Smooth muscle cell (in vitro differentiated cells): ENCODE measurements around the gene CLDN22. TPM values are rescaled to one million over a fixed set of nuclear protein-coding genes. Genes with fewer than 3 reads are reported as not detected.

Experiments
- DNase-seq: peaks from one replicate; lab custom pipeline; 2025; ENCODE audit not compliant: unreplicated experiment; lab: John Stamatoyannopoulos, UW
- H2AFZ ChIP-seq: fragments of 200-600 bp; sonication (generic); 2 replicates; pipeline ENCODE4 v1.6.0; 2016; ENCODE audit warnings: antibody characterized with exemption, low read depth, mild to moderate bottlenecking
- H3F3A ChIP-seq: fragments of 200-600 bp; sonication (generic); 2 replicates; pipeline ENCODE4 v1.6.0; 2017; ENCODE audit warnings: antibody characterized with exemption, low read depth
- H3K27ac ChIP-seq: fragments of 200-600 bp; sonication (generic); 2 replicates; pipeline ENCODE4 v1.5.1; 2016; ENCODE audit warnings: low read depth, mild to moderate bottlenecking
- H3K27me3 ChIP-seq: fragments of 200-600 bp; sonication (generic); 2 replicates; pipeline ENCODE4 v1.6.1; 2016; ENCODE audit warnings: low read depth, mild to moderate bottlenecking
- H3K36me3 ChIP-seq: fragments of 200-600 bp; sonication (generic); 2 replicates; pipeline ENCODE4 v1.5.1; 2016; ENCODE audit warnings: low read depth
- H3K4me1 ChIP-seq: fragments of 200-600 bp; sonication (generic); 2 replicates; pipeline ENCODE4 v1.5.1; 2016; ENCODE audit warnings: low read depth
- H3K4me2 ChIP-seq: fragments of 200-600 bp; sonication (generic); 2 replicates; pipeline ENCODE4 v1.6.0; 2016; ENCODE audit warnings: mild to moderate bottlenecking
- H3K4me3 ChIP-seq: fragments of 200-600 bp; sonication (generic); 2 replicates; pipeline ENCODE4 v1.5.1; 2016; ENCODE audit warnings: mild to moderate bottlenecking
- H3K79me2 ChIP-seq: fragments of 200-600 bp; sonication (generic); 2 replicates; pipeline ENCODE4 v1.6.0; 2016; ENCODE audit warnings: low read depth, mild to moderate bottlenecking
- H3K9ac ChIP-seq: fragments of 200-600 bp; sonication (generic); 2 replicates; pipeline ENCODE4 v1.6.0; 2016; ENCODE audit warnings: low read depth
- H3K9me3 ChIP-seq: fragments of 200-600 bp; sonication (generic); replicated peaks from 2 replicates; pipeline ENCODE4 v1.5.1; 2016; ENCODE audit warnings: low read depth
- H4K20me1 ChIP-seq: fragments of 200-600 bp; sonication (generic); 2 replicates; pipeline ENCODE4 v1.6.0; 2016; ENCODE audit warnings: low read depth
- WGBS: methylation state at CpG from one replicate; pipeline ENCODE4 v1.1.7; 2016; ENCODE audit warnings: low lambda C conversion rate; 5-methylcytosine and 5-hydroxymethylcytosine counted together
- polyA plus RNA-seq: library from polyadenylated mRNA; unstranded; fragments of >200 nt; fragmentation: Nextera tagmentation; extraction: Ambion mirVana; gene quantifications from 2 replicates; pipeline ENCODE4 v1.2.1, GENCODE V29; 2016
- total RNA-seq: library from RNA; depleted of rRNA; stranded (reverse); fragments of >200 nt; gene quantifications from 2 replicates; pipeline ENCODE4 v1.2.3, GENCODE V29; 2014
- TF ChIP-seq, protein P1 (sequence below): fragments of 200-600 bp; sonication (generic); IDR thresholded peaks from 2 replicates; pipeline ENCODE4 v1.5.1; 2017; ENCODE audit warnings: borderline replicate concordance, mild to moderate bottlenecking, antibody characterized with exemption; ENCODE audit not compliant: insufficient read depth, poor library complexity, severe bottlenecking

Gene CLDN22
- total and polyA plus RNA-seq, 2 experiments from 2014 or later: 0.08 TPM; not detected in 1

DNA sequence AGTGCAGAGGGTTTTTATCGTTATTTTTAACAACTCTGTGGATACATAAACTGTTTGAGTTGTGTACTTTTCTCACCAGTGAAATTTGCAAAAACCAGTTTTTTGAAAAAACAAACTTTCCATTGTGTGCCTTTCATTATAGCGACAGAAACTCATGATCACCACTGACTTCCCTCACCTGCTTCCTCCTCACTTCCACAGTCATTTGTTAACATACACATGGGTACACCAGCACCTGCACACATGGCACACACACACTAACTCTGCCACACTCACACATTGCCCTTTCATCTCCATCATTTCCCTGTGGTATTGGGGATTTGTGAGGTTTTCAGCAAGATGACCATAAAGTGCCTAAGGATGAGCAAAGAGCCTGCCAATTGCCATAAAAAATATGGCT is 20.6 kb downstream of the CLDN22 start:
- H3F3A ChIP-seq: no peaks in the 10 kb centered on the region
- no peak for DNase-seq
- H3K9ac ChIP-seq: no peak overlapping the region
- WGBS: 93% methylated on average over 2 of the region's 2 CpGs
- peaks cover 3% of the 10 kb centered on the region for H3K36me3 ChIP-seq
- H3K27me3 ChIP-seq: no peaks in the 10 kb centered on the region
- H3K9me3 ChIP-seq: no peaks in the 10 kb centered on the region
- TF ChIP-seq, protein P1, sequence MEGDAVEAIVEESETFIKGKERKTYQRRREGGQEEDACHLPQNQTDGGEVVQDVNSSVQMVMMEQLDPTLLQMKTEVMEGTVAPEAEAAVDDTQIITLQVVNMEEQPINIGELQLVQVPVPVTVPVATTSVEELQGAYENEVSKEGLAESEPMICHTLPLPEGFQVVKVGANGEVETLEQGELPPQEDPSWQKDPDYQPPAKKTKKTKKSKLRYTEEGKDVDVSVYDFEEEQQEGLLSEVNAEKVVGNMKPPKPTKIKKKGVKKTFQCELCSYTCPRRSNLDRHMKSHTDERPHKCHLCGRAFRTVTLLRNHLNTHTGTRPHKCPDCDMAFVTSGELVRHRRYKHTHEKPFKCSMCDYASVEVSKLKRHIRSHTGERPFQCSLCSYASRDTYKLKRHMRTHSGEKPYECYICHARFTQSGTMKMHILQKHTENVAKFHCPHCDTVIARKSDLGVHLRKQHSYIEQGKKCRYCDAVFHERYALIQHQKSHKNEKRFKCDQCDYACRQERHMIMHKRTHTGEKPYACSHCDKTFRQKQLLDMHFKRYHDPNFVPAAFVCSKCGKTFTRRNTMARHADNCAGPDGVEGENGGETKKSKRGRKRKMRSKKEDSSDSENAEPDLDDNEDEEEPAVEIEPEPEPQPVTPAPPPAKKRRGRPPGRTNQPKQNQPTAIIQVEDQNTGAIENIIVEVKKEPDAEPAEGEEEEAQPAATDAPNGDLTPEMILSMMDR: no peak
- H3K4me3 ChIP-seq: no peak overlapping the region
- H3K27ac ChIP-seq: no peak overlapping the region
- H3K4me2 ChIP-seq: no peak overlapping the region
- no peaks in the 10 kb centered on the region for H3K4me1 ChIP-seq
- H4K20me1 ChIP-seq: no peaks in the 10 kb centered on the region
- H2AFZ ChIP-seq: no peak overlapping the region
- no peaks in the 10 kb centered on the region for H3K79me2 ChIP-seq

GRCh38 chr4:183297675-183298074 is 22.4 kb downstream of the CLDN22 start:
- TF ChIP-seq, protein P1: no peak

DNA sequence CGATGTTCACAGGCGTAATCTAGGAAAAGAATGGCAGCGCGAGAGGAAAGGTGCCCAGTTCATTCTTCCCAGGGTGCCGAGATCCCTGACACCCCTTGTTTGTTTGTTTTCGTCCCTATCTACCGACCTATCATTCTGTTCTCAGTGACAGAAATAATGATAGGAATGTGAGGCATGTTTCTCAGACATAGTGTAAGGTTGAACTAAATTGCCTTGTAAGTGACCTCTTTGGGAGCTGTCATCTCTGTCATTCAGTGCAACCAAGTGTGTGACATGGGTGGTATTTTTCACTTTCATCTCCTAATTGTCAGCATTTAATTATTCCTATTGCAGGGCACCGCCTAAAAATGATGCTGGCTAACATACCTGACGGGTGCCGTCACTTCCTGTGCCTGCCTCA is 24.4 kb downstream of the CLDN22 start:
- TF ChIP-seq, protein P1: no peak
- H3K9ac ChIP-seq: no peak overlapping the region

More at GRCh38 chr4:183297675-183298074, 22.4 kb downstream of the CLDN22 start:
- peaks cover 3% of the 10 kb centered on the region for H3K36me3 ChIP-seq
- H3K27me3 ChIP-seq: no peaks in the 10 kb centered on the region
- WGBS: 96% methylated on average over 3 of the region's 3 CpGs
- H3K9me3 ChIP-seq: no peaks in the 10 kb centered on the region
- H3K4me3 ChIP-seq: no peak overlapping the region
- no peak overlapping the region for H2AFZ ChIP-seq
- no peaks in the 10 kb centered on the region for H3K79me2 ChIP-seq
- H3K27ac ChIP-seq: no peak overlapping the region
- no peak for DNase-seq
- H4K20me1 ChIP-seq: no peaks in the 10 kb centered on the region
- H3F3A ChIP-seq: no peaks in the 10 kb centered on the region
- H3K9ac ChIP-seq: no peak overlapping the region
- H3K4me1 ChIP-seq: no peaks in the 10 kb centered on the region
- H3K4me2 ChIP-seq: no peak overlapping the region

GRCh38 chr4:183291070-183291469 is 29.0 kb downstream of the CLDN22 start:
- 95% methylated on average over 2 of the region's 2 CpGs for WGBS

More for the DNA sequence above, 24.4 kb downstream of the CLDN22 start:
- 83% methylated on average over 10 of the region's 10 CpGs for WGBS
- no peak for DNase-seq
- Histone ChIP-seq H3K9me3 (no peaks in the 10 kb centered on the region), H3K4me1 (no peaks in the 10 kb centered on the region), H4K20me1 (no peaks in the 10 kb centered on the region), H3K4me2 (no peak overlapping the region), H2AFZ (no peak overlapping the region), H3K27me3 (no peaks in the 10 kb centered on the region), H3K27ac (no peak overlapping the region), H3K4me3 (no peak overlapping the region), H3K79me2 (no peaks in the 10 kb centered on the region), H3K36me3 (peaks cover 3% of the 10 kb centered on the region), H3F3A (no peaks in the 10 kb centered on the region)

More at GRCh38 chr4:183291070-183291469, 29.0 kb downstream of the CLDN22 start:
- TF ChIP-seq, protein P1: no peak
- Histone ChIP-seq H3K9ac (no peak overlapping the region), H4K20me1 (no peaks in the 10 kb centered on the region), H3F3A (no peaks in the 10 kb centered on the region), H3K79me2 (no peaks in the 10 kb centered on the region), H3K27ac (no peak overlapping the region), H3K27me3 (no peaks in the 10 kb centered on the region), H2AFZ (no peak overlapping the region), H3K36me3 (peaks cover 3% of the 10 kb centered on the region), H3K4me3 (no peak overlapping the region), H3K4me1 (no peaks in the 10 kb centered on the region), H3K9me3 (no peaks in the 10 kb centered on the region), H3K4me2 (no peak overlapping the region)
- DNase-seq: no peak
